MM.1S (cell line): ENCODE measurements around the gene TGFB2.

ENCODE experiments used
- EZH2 ChIP-seq: fragments of 300-600 bp; sonication (generic); optimal IDR thresholded peaks from 2 replicates; pipeline ENCODE3; 2017; ENCODE audit warnings: low read depth, mild to moderate bottlenecking, antibody characterized with exemption, low read length, mixed read lengths
- EZH2phosphoT487 ChIP-seq: fragments of 300-600 bp; sonication (generic); IDR thresholded peaks from 2 replicates; pipeline ENCODE4 v1.6.1; 2018; ENCODE audit warnings: antibody characterized with exemption, low read length
- TF ChIP-seq, protein P1 (sequence below): fragments of 300-600 bp; sonication (generic); IDR thresholded peaks from 2 replicates; pipeline ENCODE4 v1.5.1; 2016; ENCODE audit warnings: antibody characterized with exemption, low read length, mixed read lengths

DNA sequence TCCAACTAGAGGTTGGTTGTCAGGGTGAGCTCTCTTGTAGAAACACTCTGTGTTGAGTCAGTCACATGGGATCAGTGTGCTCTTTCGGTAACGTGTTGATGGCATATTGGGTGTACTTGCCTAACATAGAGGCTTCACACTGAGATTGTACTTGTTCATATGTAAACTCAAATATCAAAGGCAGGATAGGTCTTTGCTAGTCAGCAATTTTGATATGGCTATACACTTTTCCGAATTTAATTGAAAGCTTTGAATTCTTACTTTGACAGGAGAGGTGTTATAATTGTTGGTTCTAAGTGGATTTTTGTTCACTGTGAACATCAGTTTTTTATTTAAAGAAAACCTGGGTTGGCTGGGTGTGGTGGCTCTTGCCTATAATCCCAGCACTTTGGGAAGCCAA is 16.4 kb upstream of the TGFB2 start:
- TF ChIP-seq, protein P1, sequence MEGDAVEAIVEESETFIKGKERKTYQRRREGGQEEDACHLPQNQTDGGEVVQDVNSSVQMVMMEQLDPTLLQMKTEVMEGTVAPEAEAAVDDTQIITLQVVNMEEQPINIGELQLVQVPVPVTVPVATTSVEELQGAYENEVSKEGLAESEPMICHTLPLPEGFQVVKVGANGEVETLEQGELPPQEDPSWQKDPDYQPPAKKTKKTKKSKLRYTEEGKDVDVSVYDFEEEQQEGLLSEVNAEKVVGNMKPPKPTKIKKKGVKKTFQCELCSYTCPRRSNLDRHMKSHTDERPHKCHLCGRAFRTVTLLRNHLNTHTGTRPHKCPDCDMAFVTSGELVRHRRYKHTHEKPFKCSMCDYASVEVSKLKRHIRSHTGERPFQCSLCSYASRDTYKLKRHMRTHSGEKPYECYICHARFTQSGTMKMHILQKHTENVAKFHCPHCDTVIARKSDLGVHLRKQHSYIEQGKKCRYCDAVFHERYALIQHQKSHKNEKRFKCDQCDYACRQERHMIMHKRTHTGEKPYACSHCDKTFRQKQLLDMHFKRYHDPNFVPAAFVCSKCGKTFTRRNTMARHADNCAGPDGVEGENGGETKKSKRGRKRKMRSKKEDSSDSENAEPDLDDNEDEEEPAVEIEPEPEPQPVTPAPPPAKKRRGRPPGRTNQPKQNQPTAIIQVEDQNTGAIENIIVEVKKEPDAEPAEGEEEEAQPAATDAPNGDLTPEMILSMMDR = no peak
- TF ChIP-seq EZH2phosphoT487 (no peak), EZH2 (no peak)
